ENCODE data around the gene CASP2. TPM values are rescaled to one million over a fixed set of nuclear protein-coding genes. Genes with fewer than 3 reads are reported as not detected.

CASP2 gene
- total and polyA plus RNA-seq, 10 of the 15 experiments (the other 5 are each of a cell fraction or from before 2014, with no cell fraction given): 12.1 to 60.4 (median 26.2) TPM

- Histone ChIP-seq H3K36me3 (ENCODE audit: control insufficient read depth in 2 of 2, insufficient read depth in 2 of 2, low read length in 1 of 2) (no peaks in the 10 kb centered on the region), H4K20me1 (ENCODE audit: control insufficient read depth, insufficient read depth) (no peaks in the 10 kb centered on the region), H3K79me2 (ENCODE audit: control insufficient read depth, insufficient read depth, low read length) (no peaks in the 10 kb centered on the region), H3K4me3 (no peak overlapping the region), H3K4me2 (ENCODE audit: control insufficient read depth, insufficient read depth) (peak overlapping the region; percentile 17; the same call in 1 of the 2 replicates), H3K9me3 (replicated peaks; ENCODE audit: control insufficient read depth, insufficient read depth, low read length) (no peaks in the 10 kb centered on the region), H3K4me1 (ENCODE audit: control insufficient read depth, insufficient read depth, low read length) (peaks cover 7% of the 10 kb centered on the region), H3K27me3 (replicated peaks in 1 of 2; ENCODE audit: control insufficient read depth in 2 of 2, insufficient read depth in 2 of 2, low read length in 1 of 2) (no peaks in the 10 kb centered on the region), H2AFZ (ENCODE audit: control insufficient read depth, low read depth, low read length) (peak overlapping the region; percentile 69), H3K27ac (ENCODE audit: control insufficient read depth, insufficient read depth) (no peak overlapping the region), H3K9ac (ENCODE audit: control insufficient read depth, insufficient read depth, low read length) (no peak overlapping the region)
- ChIA-PET POLR2A (interaction anchor here (0.6 to 1.5 kb wide), 3 partner anchors 9 to 16 kb away, joined by 3 to 7 read pairs (median 4); partner anchors contain the start of genes CASP2 and GSTK1), SMC1A (ENCODE audit: uncharacterized antibody, unreplicated experiment) (interaction anchor here (0.9 to 1.5 kb wide), 7 partner anchors 9 to 49 kb away, joined by 3 to 6 read pairs (median 4); partner anchors contain the start of genes CASP2 and GSTK1), RAD21 (ENCODE audit: unreplicated experiment) (interaction anchor here (1.2 to 1.3 kb wide), 2 partner anchors 16 to 39 kb away, joined by 3 to 5 read pairs; partner anchors contain the start of gene GSTK1), CTCF (interaction anchor here (0.6 to 2.3 kb wide), 14 partner anchors 9 to 137 kb away, joined by 3 to 12 read pairs (median 4); partner anchors contain the start of genes CASP2 and GSTK1)
- in situ Hi-C loops (cut with MboI): no loop called here
- WGBS (ENCODE audit: insufficient coverage, insufficient replicate concordance, low lambda C conversion rate, missing lambda C conversion rate): 59% methylated on average over 8 of the region's 8 CpGs
- TF ChIP-seq PAX5 (IDR thresholded peaks at IDR 0.05; ENCODE audit: borderline replicate concordance, low read depth, low read length) (no peak), BMI1 (IDR thresholded peaks at IDR 0.05; ENCODE audit: borderline replicate concordance) (peak; percentile 32; the same call in 1 of the 2 replicates), SUZ12 (IDR thresholded peaks at IDR 0.05; ENCODE audit: unreplicated experiment) (no peak)
- FAIRE-seq (peak; percentile 59), ATAC-seq (peak; percentile 57), DNase-seq (ENCODE audit: low read depth, low spot score) (no peak)
- intact Hi-C loops (cut with micrococcal nuclease; ENCODE audit: unreplicated experiment): no loop called here
- BruUV-seq (replicated peaks): no TSS peak
Observed at GRCh38 chr7:143279186-143280098, 8.7 kb upstream of the CASP2 start.

GRCh38 chr7:143280160-143280559 is 8.0 kb upstream of the CASP2 start:
- Histone ChIP-seq H2AFZ (ENCODE audit: control insufficient read depth, low read depth, low read length) (peak overlapping the region; percentile 69), H3K4me3 (no peak overlapping the region), H3K27me3 (replicated peaks in 1 of 2; ENCODE audit: control insufficient read depth in 2 of 2, insufficient read depth in 2 of 2, low read length in 1 of 2) (no peaks in the 10 kb centered on the region), H3K36me3 (ENCODE audit: control insufficient read depth in 2 of 2, insufficient read depth in 2 of 2, low read length in 1 of 2) (no peaks in the 10 kb centered on the region), H3K9me3 (replicated peaks; ENCODE audit: control insufficient read depth, insufficient read depth, low read length) (no peaks in the 10 kb centered on the region), H3K27ac (ENCODE audit: control insufficient read depth, insufficient read depth) (no peak overlapping the region), H3K4me1 (ENCODE audit: control insufficient read depth, insufficient read depth, low read length) (peaks cover 7% of the 10 kb centered on the region), H3K79me2 (ENCODE audit: control insufficient read depth, insufficient read depth, low read length) (no peaks in the 10 kb centered on the region), H3K4me2 (ENCODE audit: control insufficient read depth, insufficient read depth) (peak overlapping the region; percentile 17; the same call in 1 of the 2 replicates), H3K9ac (ENCODE audit: control insufficient read depth, insufficient read depth, low read length) (no peak overlapping the region), H4K20me1 (ENCODE audit: control insufficient read depth, insufficient read depth) (no peaks in the 10 kb centered on the region)
- no TSS peak for BruUV-seq (replicated peaks)
- no peak for TF ChIP-seq ZNF592 (IDR thresholded peaks at IDR 0.05)
- ATAC-seq (peak; percentile 14; the same call in 1 of the 3 replicates), FAIRE-seq (no peak), DNase-seq (ENCODE audit: low read depth, low spot score) (no peak)
- RAD21 ChIA-PET (ENCODE audit: unreplicated experiment): interaction anchor here (1.2 to 1.3 kb wide), 2 partner anchors 17 to 40 kb away, joined by 3 to 5 read pairs; partner anchors contain the start of gene GSTK1
- POLR2A ChIA-PET: interaction anchor here (1.5 kb wide), 1 partner anchor 17 kb away, joined by 7 read pairs; the partner anchor contains the start of gene GSTK1
- 36% methylated on average over 1 of the region's 1 CpG for WGBS (ENCODE audit: insufficient coverage, insufficient replicate concordance, low lambda C conversion rate, missing lambda C conversion rate)
- SMC1A ChIA-PET (ENCODE audit: uncharacterized antibody, unreplicated experiment): interaction anchor here (0.9 to 1.5 kb wide), 7 partner anchors 8 to 48 kb away, joined by 3 to 6 read pairs (median 4); partner anchors contain the start of genes CASP2 and GSTK1
- CTCF ChIA-PET: interaction anchor here (0.6 to 2.3 kb wide), 12 partner anchors 8 to 136 kb away, joined by 3 to 12 read pairs (median 4); partner anchors contain the start of genes CASP2 and GSTK1
- intact Hi-C loops (cut with micrococcal nuclease; ENCODE audit: unreplicated experiment): no loop called here
- in situ Hi-C loops (cut with MboI): no loop called here
